HEK293 (cell line): ENCODE measurements around the gene ZBTB4.

Experiments used
- CTCF ChIP-seq: fragments of 450-650 bp; formaldehyde crosslinking; IDR thresholded peaks from 2 replicates; pipeline ENCODE4 v1.5.1; 2016; ENCODE audit warnings: missing biosample characterization, missing genetic modification characterization
- KLF16 ChIP-seq: fragments of 450-650 bp; formaldehyde crosslinking; IDR thresholded peaks from 2 replicates; pipeline ENCODE4 v1.5.1; 2017; ENCODE audit warnings: missing biosample characterization, missing genetic modification characterization

- TF ChIP-seq CTCF (tag by site-specific recombination), result no peak
- TF ChIP-seq KLF16 (tag by site-specific recombination), result no peak
Observed at GRCh38 chr17:7467498-7467897, 11.9 kb downstream of the ZBTB4 start.
